Small intestine (tissue), 7 donors: ENCODE data around the gene CFAP92. TPM values are rescaled to one million over a fixed set of nuclear protein-coding genes. Genes with fewer than 3 reads are reported as not detected.

ENCODE experiments used
- DNase-seq, 2 donors: peaks; one replicate each; pipeline versions ENCODE4 v3.0.0 to v3.0.0-alpha.2; 2013
- FAIRE-seq: peaks from 2 replicates; lab custom pipeline; 2012; peaks lifted over from hg19 to GRCh38; lab: Jason Lieb, UNC
- H3K27ac ChIP-seq, 3 donors: one replicate each; pipeline ENCODE4 v1.5.1; 2013; ENCODE audit warnings: low read length in 2 of 3, mild to moderate bottlenecking in 2 of 3, control low read depth in 1 of 3, inconsistent platforms in 1 of 3, low read depth in 1 of 3, moderate library complexity in 1 of 3
- H3K27me3 ChIP-seq, 3 donors: one replicate each; pipeline ENCODE4 v1.6.1; 2013; ENCODE audit warnings: low read length in 3 of 3, inconsistent platforms in 1 of 3; ENCODE audit not compliant: control insufficient read depth in 3 of 3, insufficient read depth in 3 of 3
- H3K36me3 ChIP-seq, 3 donors: one replicate each; pipeline ENCODE4 v1.6.1; 2013; ENCODE audit warnings: low read length in 3 of 3, inconsistent platforms in 1 of 3, low read depth in 1 of 3, mild to moderate bottlenecking in 1 of 3, moderate library complexity in 1 of 3; ENCODE audit not compliant: control insufficient read depth in 3 of 3, insufficient read depth in 2 of 3
- H3K4me1 ChIP-seq, 3 donors: one replicate each; pipeline ENCODE4 v1.6.1; 2013; ENCODE audit warnings: low read length in 2 of 3, inconsistent platforms in 1 of 3, low read depth in 1 of 3, mild to moderate bottlenecking in 1 of 3, moderate library complexity in 1 of 3; ENCODE audit not compliant: control insufficient read depth in 3 of 3, insufficient read depth in 2 of 3
- H3K4me3 ChIP-seq, 3 donors: one replicate each; pipeline ENCODE4 v1.5.1; 2013; ENCODE audit warnings: low read length in 3 of 3, control low read depth in 1 of 3, inconsistent platforms in 1 of 3, low read depth in 1 of 3, mild to moderate bottlenecking in 1 of 3, moderate library complexity in 1 of 3
- H3K9me3 ChIP-seq, 2 donors: one replicate each; pipeline ENCODE4 v1.6.1; 2013; ENCODE audit warnings: low read depth in 1 of 2, low read length in 1 of 2; ENCODE audit not compliant: control insufficient read depth in 2 of 2, insufficient read depth in 1 of 2
- WGBS, 3 donors: extraction: QIAGEN DNeasy Blood & Tissue Kit; methylation state at CpG; one replicate each; pipeline ENCODE4 v1.1.7; 2013; 5-methylcytosine and 5-hydroxymethylcytosine counted together
- polyA plus RNA-seq, 4 donors: library from polyadenylated mRNA; stranded (reverse) in 3 of 4; unstranded in 1 of 4; fragments of 200-250 nt in 3 of 4; fragments of 120-200 nt in 1 of 4; gene quantifications; one replicate each; pipeline versions ENCODE4 v1.2.1 to v1.2.3, GENCODE V29; 2013
- donor health status: healthy with polysubstance abuse.
- donor health status: control.
- donor health status: control.
- donor health status: Bipolar disorder and iron deficiency.
- donor health status: healthy.

Gene CFAP92
- polyA plus RNA-seq, 4 donors: 0.68 to 0.78 TPM; not detected in 2

GRCh38 chr3:129030611-129031010 lies 36.7 kb upstream of the CFAP92 start:
- peaks cover 0 to 6% of the 10 kb centered on the region in 2 donors for H3K9me3 ChIP-seq
- no peak overlapping the region for H3K27ac ChIP-seq
- no peak for FAIRE-seq
- no peak overlapping the region for H3K4me3 ChIP-seq
- H3K36me3 ChIP-seq: peaks cover 0 to 15% (median 0%) of the 10 kb centered on the region in 3 donors
- H3K27me3 ChIP-seq: peaks cover 0 to 13% (median 0%) of the 10 kb centered on the region in 3 donors
- DNase-seq: no peak
- 90 to 95% (median 94%) methylated on average over 4 of the region's 4 CpGs for WGBS, 3 donors
- H3K4me1 ChIP-seq: peaks cover 0 to 7% (median 2%) of the 10 kb centered on the region in 3 donors

GRCh38 chr3:129028866-129029265 lies 35.0 kb upstream of the CFAP92 start:
- Histone ChIP-seq H3K4me1 (peaks cover 0 to 7% (median 2%) of the 10 kb centered on the region in 3 donors), H3K36me3 (peaks cover 0 to 11% (median 0%) of the 10 kb centered on the region in 3 donors), H3K27ac (no peak overlapping the region), H3K9me3 (peaks cover 0 to 6% of the 10 kb centered on the region in 2 donors), H3K4me3 (no peak overlapping the region), H3K27me3 (peaks cover 0 to 21% (median 0%) of the 10 kb centered on the region in 3 donors)
- DNase-seq (no peak), FAIRE-seq (no peak)
- WGBS, 3 donors: 87 to 91% (median 89%) methylated on average over 13 of the region's 13 CpGs

DNA sequence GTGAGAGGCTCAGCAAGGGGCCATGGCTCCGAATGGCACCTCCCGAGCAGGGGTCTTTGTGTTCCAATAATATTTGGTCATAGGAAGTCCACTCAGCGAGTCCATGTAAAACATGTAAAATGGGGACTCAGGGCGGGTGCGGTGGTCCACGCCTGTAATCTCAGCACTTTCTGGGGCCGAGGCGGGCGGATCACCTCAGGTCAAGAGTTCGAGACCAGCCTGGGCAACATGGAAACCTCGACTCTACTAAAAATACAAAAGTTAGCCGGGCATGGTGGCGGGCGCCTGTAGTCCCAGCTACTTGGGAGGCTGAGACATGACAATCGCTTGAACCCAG lies 33.6 kb upstream of the CFAP92 start:
- FAIRE-seq (no peak), DNase-seq (no peak)
- H3K9me3 ChIP-seq: peaks cover 0 to 6% of the 10 kb centered on the region in 2 donors
- peaks cover 0 to 7% (median 0%) of the 10 kb centered on the region in 3 donors for H3K36me3 ChIP-seq
- peaks cover 0 to 7% (median 2%) of the 10 kb centered on the region in 3 donors for H3K4me1 ChIP-seq
- H3K4me3 ChIP-seq: peak overlapping the region in 2 of 3 donors; percentile 31 to 44
- WGBS, 3 donors: 70 to 78% (median 74%) methylated on average over 15 of the region's 15 CpGs
- no peak overlapping the region for H3K27ac ChIP-seq
- peaks cover 0 to 21% (median 0%) of the 10 kb centered on the region in 3 donors for H3K27me3 ChIP-seq

GRCh38 chr3:129026728-129027543 lies 33.1 kb upstream of the CFAP92 start:
- Histone ChIP-seq H3K27ac (peak overlapping the region in 1 of 3 donors; percentile 78), H3K27me3 (peaks cover 0 to 21% (median 0%) of the 10 kb centered on the region in 3 donors), H3K36me3 (peaks cover 0 to 7% (median 0%) of the 10 kb centered on the region in 3 donors), H3K9me3 (peaks cover 0 to 6% of the 10 kb centered on the region in 2 donors), H3K4me1 (peaks cover 0 to 7% (median 2%) of the 10 kb centered on the region in 3 donors), H3K4me3 (peak overlapping the region in 2 of 3 donors; percentile 31 to 44)
- FAIRE-seq (no peak), DNase-seq (peak; percentile 93 to 94)
- WGBS, 3 donors: 6% methylated on average over 39 to 54 of the region's 54 CpGs

GRCh38 chr3:129025691-129026435 lies 32.0 kb upstream of the CFAP92 start:
- no peak overlapping the region for H3K4me3 ChIP-seq
- no peak for FAIRE-seq
- peaks cover 0 to 6% of the 10 kb centered on the region in 2 donors for H3K9me3 ChIP-seq
- peaks cover 0 to 2% (median 0%) of the 10 kb centered on the region in 3 donors for H3K36me3 ChIP-seq
- WGBS, 3 donors: 63 to 81% (median 79%) methylated on average over 8 of the region's 8 CpGs
- H3K4me1 ChIP-seq: peaks cover 0 to 7% (median 2%) of the 10 kb centered on the region in 3 donors
- peaks cover 0 to 23% (median 0%) of the 10 kb centered on the region in 3 donors for H3K27me3 ChIP-seq
- no peak for DNase-seq
- H3K27ac ChIP-seq: peak overlapping the region in 1 of 3 donors; percentile 78

DNA sequence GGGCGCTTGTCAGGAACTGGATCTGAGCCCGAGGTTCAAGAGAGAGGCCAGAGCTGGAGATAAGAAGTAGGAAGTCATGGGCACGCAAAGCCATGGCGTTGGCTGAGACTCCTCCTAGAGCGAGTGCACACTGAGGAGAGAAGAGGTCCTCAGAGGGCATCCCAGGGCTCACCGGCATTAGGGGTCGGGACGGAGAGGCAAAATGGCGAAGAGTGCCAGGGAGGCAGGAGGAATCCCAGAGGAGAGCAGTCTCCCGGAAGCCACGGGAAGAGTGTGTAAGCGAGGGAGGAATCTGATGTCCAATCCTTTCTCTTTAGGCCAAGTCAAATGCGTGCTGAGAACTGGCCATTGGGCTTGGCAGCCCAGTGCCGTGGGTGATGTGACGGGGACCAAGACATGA lies 31.2 kb upstream of the CFAP92 start:
- Histone ChIP-seq H3K4me3 (no peak overlapping the region), H3K4me1 (peaks cover 0 to 7% (median 2%) of the 10 kb centered on the region in 3 donors), H3K36me3 (no peaks in the 10 kb centered on the region), H3K9me3 (peaks cover 0 to 2% of the 10 kb centered on the region in 2 donors), H3K27me3 (peaks cover 0 to 23% (median 0%) of the 10 kb centered on the region in 3 donors), H3K27ac (peak overlapping the region in 1 of 3 donors; percentile 68)
- DNase-seq (no peak), FAIRE-seq (no peak)
- WGBS, 3 donors: 81 to 87% (median 85%) methylated on average over 15 of the region's 15 CpGs

DNA sequence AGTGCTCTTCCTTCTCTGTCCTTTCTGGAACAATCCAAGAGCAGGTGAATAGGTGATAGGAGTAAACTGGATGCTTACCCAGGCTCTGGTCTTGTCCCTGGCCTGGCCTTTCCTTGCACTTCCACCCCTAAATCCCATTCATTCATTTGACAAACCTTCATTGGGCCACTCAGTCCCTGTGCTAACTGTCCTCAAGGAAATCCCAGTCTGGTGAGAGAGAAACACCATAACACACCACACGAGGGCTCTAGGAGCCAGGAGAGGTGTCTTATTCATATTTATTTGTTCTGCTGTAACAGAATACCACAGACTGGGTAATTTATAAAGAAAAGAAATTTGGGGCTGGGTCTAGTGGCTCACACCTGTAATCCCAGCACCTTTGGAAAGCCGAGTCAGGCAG lies 30.0 kb upstream of the CFAP92 start:
- 30 to 63% (median 62%) methylated on average over 2 of the region's 2 CpGs for WGBS, 3 donors
- peak in 1 of 2 donors; percentile 36 for DNase-seq
- Histone ChIP-seq H3K36me3 (no peaks in the 10 kb centered on the region), H3K4me1 (peaks cover 0 to 7% (median 2%) of the 10 kb centered on the region in 3 donors), H3K27me3 (peaks cover 0 to 23% (median 0%) of the 10 kb centered on the region in 3 donors), H3K9me3 (peaks cover 0 to 2% of the 10 kb centered on the region in 2 donors), H3K27ac (peak overlapping the region in 1 of 3 donors; percentile 61), H3K4me3 (no peak overlapping the region)
- no peak for FAIRE-seq

DNA sequence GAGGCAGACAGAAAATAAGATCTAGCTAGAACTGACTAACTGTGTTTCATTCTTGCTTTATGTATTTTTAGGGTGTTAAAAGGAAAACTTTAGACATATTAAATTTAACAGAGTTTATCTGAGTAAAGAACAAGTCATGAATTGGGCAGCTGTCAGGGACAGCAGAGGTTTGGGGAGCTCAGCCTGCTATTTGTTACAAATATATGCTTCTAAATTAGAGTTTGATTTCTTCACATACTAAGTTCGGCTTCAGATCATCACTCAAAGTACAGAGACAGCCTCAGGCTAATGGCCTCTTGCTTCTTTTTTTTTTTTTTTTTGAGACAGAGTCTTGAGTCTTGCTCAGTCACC lies 29.1 kb upstream of the CFAP92 start:
- WGBS, 3 donors: 66 to 82% (median 71%) methylated on average over 1 of the region's 1 CpG

More for the DNA sequence above, 29.1 kb upstream of the CFAP92 start:
- Histone ChIP-seq H3K9me3 (peaks cover 0 to 2% of the 10 kb centered on the region in 2 donors), H3K4me1 (peaks cover 0 to 7% (median 2%) of the 10 kb centered on the region in 3 donors), H3K36me3 (no peaks in the 10 kb centered on the region), H3K27me3 (peaks cover 0 to 23% (median 0%) of the 10 kb centered on the region in 3 donors), H3K27ac (peak overlapping the region in 1 of 3 donors; percentile 71), H3K4me3 (no peak overlapping the region)
- DNase-seq (no peak), FAIRE-seq (no peak)
